ENCODE data around the gene CDKAL1. TPM values are rescaled to one million over a fixed set of nuclear protein-coding genes. Genes with fewer than 3 reads are reported as not detected.
A peak's percentile ranks its signal among the peaks of the same experiment; 100 is the strongest.

Gene CDKAL1
- total RNA-seq, 1 experiment from 2014 or later = 20.6 TPM

DNA sequence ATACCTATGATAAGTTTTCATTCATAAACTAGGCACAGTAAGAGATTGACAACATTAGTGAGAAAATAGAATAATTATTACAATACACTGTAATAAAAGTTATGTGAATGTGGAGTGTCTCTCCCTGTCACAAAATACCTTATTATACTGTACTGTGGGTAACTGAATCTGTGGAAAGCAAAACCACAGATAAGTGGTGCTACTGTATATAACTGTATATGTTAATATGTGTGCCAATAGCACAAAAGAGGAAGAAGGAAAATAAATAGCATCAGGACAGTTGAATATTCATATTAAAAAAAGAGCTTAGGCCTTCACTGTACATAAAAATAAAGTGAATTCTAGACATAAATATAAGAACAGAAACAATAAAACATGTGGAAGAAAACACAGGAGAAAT is 243.5 kb downstream of the CDKAL1 start:
- no peak overlapping the region for H3K4me3 Mint-ChIP-seq
- H3K27me3 Mint-ChIP-seq (ENCODE audit: low read depth) = no peaks in the 10 kb centered on the region
- no peaks in the 10 kb centered on the region for H3K9me3 Mint-ChIP-seq
- POLR2A ChIA-PET = no interaction called here
- peaks cover 5% of the 10 kb centered on the region; the same call in 1 of the 2 replicates for H3K36me3 Mint-ChIP-seq
- 0 out of 2 replicates have a peak, but pooled peaks cover 2% of the 10 kb centered on the region for H3K4me1 Mint-ChIP-seq
- CTCF ChIA-PET = no interaction called here
- no peak for ATAC-seq
- DNase-seq (ENCODE audit: low spot score) = no peak
- no peak overlapping the region for H3K27ac Mint-ChIP-seq
- TF ChIP-seq ELF4 (CRISPR knock-in tag; IDR thresholded peaks at IDR 0.05; ENCODE audit: low read depth) = no peak
- TF ChIP-seq CREB1 (CRISPR knock-in tag; IDR thresholded peaks at IDR 0.05) = no peak
- no peak for TF ChIP-seq SOX15 (CRISPR knock-in tag; IDR thresholded peaks at IDR 0.05)
- TF ChIP-seq, protein P1, sequence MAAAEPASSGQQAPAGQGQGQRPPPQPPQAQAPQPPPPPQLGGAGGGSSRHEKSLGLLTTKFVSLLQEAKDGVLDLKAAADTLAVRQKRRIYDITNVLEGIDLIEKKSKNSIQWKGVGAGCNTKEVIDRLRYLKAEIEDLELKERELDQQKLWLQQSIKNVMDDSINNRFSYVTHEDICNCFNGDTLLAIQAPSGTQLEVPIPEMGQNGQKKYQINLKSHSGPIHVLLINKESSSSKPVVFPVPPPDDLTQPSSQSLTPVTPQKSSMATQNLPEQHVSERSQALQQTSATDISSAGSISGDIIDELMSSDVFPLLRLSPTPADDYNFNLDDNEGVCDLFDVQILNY (CRISPR knock-in tag; IDR thresholded peaks at IDR 0.05) = no peak

DNA sequence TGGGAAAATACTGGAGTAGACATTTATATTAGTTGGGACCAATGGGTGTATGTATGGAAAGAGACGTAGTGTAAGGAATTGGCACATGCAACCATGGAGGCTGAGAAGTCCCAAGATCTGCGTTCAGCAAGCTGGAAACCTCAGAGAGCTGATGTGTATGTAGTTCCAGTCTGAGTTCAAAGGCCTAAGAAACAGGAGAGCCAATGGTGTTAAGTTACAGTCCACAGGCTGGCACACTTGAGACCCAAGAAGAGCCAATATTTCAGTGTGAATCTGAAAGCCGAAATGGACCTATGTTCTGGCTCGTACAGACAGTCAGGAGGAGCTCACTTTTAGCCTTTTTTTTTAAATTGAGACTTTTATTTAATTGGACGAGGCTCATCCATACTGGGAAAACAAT is 244.2 kb downstream of the CDKAL1 start:
- TF ChIP-seq, protein P2, sequence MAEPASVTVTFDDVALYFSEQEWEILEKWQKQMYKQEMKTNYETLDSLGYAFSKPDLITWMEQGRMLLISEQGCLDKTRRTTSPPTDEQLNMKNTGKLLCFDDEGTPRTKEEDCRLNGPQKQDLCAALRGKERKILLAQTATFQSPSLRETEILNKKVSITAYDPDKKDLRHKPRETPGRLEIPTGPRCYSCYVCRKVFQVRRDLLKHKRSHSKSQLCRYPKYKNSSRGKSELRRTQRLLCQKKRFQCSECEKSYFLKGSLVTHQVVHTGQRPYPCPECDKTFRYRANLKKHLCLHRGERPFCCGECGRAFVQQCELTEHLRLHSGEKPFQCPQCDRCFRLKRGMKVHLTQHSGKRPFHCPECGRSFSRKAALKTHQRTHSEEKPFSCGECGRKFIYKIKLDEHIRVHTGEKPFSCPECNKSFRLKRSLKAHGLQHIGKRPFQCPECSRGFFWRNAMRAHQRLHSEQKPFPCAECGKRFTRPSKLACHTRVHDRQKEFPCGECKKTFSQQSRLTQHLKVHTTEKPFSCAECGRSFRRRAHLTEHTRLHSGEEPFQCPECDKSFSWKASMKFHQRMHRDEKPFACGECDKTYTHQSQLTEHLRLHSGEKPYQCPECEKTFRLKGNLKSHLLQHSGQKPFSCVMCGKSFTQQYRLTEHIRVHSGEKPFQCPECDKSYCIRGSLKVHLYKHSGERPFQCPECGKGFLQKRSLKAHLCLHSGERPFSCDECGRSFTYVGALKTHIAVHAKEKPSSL (CRISPR knock-in tag; conservative IDR thresholded peaks at IDR 0.05) = no peak
- TF ChIP-seq, protein P1 (CRISPR knock-in tag; IDR thresholded peaks at IDR 0.05) = no peak
- TF ChIP-seq, protein P3, sequence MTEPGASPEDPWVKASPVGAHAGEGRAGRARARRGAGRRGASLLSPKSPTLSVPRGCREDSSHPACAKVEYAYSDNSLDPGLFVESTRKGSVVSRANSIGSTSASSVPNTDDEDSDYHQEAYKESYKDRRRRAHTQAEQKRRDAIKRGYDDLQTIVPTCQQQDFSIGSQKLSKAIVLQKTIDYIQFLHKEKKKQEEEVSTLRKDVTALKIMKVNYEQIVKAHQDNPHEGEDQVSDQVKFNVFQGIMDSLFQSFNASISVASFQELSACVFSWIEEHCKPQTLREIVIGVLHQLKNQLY (CRISPR knock-in tag; IDR thresholded peaks at IDR 0.05) = no peak
- no peak for TF ChIP-seq EMX1 (CRISPR knock-in tag; IDR thresholded peaks at IDR 0.05)
- TF ChIP-seq, protein P4, sequence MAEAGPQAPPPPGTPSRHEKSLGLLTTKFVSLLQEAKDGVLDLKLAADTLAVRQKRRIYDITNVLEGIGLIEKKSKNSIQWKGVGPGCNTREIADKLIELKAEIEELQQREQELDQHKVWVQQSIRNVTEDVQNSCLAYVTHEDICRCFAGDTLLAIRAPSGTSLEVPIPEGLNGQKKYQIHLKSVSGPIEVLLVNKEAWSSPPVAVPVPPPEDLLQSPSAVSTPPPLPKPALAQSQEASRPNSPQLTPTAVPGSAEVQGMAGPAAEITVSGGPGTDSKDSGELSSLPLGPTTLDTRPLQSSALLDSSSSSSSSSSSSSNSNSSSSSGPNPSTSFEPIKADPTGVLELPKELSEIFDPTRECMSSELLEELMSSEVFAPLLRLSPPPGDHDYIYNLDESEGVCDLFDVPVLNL (CRISPR knock-in tag; IDR thresholded peaks at IDR 0.05; ENCODE audit: borderline replicate concordance, low read depth) = no peak
- TF ChIP-seq PRRX2 (CRISPR knock-in tag; IDR thresholded peaks at IDR 0.05) = no peak
- no peak for ATAC-seq
- ChIA-PET CTCF (no interaction called here), POLR2A (no interaction called here)
- no peak overlapping the region for H3K4me3 Mint-ChIP-seq
- no peaks in the 10 kb centered on the region for H3K9me3 Mint-ChIP-seq
- H3K36me3 Mint-ChIP-seq = peaks cover 5% of the 10 kb centered on the region; the same call in 1 of the 2 replicates
- H3K27me3 Mint-ChIP-seq (ENCODE audit: low read depth) = no peaks in the 10 kb centered on the region
- 0 out of 2 replicates have a peak, but pooled peaks cover 2% of the 10 kb centered on the region for H3K4me1 Mint-ChIP-seq
- H3K27ac Mint-ChIP-seq = peak overlapping the region; percentile 3; the same call in 1 of the 2 replicates
- DNase-seq (ENCODE audit: low spot score) = no peak

DNA sequence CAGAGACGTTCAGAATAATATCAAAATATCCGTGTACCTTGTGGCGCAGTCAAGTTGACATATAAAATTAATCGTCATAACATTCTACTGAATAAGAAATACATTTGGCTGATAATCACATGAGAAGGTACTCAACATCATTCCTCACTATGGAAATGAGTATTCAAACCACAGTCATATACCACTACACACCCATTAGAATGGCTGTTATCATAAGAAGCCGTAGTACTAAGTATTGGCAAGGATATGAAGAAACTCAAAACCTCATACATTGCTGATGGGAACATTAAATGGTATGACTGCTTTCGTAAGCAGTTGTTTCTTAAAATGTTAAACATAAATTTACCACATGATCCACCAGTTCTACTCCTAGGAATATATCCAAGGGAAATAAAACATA is 244.7 kb downstream of the CDKAL1 start:
- no peaks in the 10 kb centered on the region for H3K9me3 Mint-ChIP-seq
- H3K27me3 Mint-ChIP-seq (ENCODE audit: low read depth) = no peaks in the 10 kb centered on the region
- H3K36me3 Mint-ChIP-seq = peaks cover 5% of the 10 kb centered on the region; the same call in 1 of the 2 replicates
- no peak overlapping the region for H3K27ac Mint-ChIP-seq
- no peak overlapping the region for H3K4me3 Mint-ChIP-seq
- ChIA-PET CTCF (no interaction called here), POLR2A (no interaction called here)
- DNase-seq (ENCODE audit: low spot score) = no peak
- H3K4me1 Mint-ChIP-seq = 0 out of 2 replicates have a peak, but pooled peaks cover 2% of the 10 kb centered on the region
- no peak for ATAC-seq
- TF ChIP-seq, protein P5, sequence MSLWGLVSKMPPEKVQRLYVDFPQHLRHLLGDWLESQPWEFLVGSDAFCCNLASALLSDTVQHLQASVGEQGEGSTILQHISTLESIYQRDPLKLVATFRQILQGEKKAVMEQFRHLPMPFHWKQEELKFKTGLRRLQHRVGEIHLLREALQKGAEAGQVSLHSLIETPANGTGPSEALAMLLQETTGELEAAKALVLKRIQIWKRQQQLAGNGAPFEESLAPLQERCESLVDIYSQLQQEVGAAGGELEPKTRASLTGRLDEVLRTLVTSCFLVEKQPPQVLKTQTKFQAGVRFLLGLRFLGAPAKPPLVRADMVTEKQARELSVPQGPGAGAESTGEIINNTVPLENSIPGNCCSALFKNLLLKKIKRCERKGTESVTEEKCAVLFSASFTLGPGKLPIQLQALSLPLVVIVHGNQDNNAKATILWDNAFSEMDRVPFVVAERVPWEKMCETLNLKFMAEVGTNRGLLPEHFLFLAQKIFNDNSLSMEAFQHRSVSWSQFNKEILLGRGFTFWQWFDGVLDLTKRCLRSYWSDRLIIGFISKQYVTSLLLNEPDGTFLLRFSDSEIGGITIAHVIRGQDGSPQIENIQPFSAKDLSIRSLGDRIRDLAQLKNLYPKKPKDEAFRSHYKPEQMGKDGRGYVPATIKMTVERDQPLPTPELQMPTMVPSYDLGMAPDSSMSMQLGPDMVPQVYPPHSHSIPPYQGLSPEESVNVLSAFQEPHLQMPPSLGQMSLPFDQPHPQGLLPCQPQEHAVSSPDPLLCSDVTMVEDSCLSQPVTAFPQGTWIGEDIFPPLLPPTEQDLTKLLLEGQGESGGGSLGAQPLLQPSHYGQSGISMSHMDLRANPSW (CRISPR knock-in tag; conservative IDR thresholded peaks at IDR 0.05; ENCODE audit: low read depth) = no peak
- TF ChIP-seq NFYB (CRISPR knock-in tag; conservative IDR thresholded peaks at IDR 0.05; ENCODE audit: low read depth) (no peak), EMX1 (CRISPR knock-in tag; IDR thresholded peaks at IDR 0.05) (no peak), ZNF317 (CRISPR knock-in tag; IDR thresholded peaks at IDR 0.05; ENCODE audit: borderline replicate concordance, low read depth) (no peak), ESRRA (CRISPR knock-in tag; IDR thresholded peaks at IDR 0.05; ENCODE audit: borderline replicate concordance) (no peak), TEAD1 (CRISPR knock-in tag; IDR thresholded peaks at IDR 0.05) (no peak), PRRX2 (CRISPR knock-in tag; IDR thresholded peaks at IDR 0.05) (no peak), ZNF138 (CRISPR knock-in tag; conservative IDR thresholded peaks at IDR 0.05) (no peak)
- TF ChIP-seq, protein P1 (CRISPR knock-in tag; IDR thresholded peaks at IDR 0.05) = no peak
- TF ChIP-seq, protein P6, sequence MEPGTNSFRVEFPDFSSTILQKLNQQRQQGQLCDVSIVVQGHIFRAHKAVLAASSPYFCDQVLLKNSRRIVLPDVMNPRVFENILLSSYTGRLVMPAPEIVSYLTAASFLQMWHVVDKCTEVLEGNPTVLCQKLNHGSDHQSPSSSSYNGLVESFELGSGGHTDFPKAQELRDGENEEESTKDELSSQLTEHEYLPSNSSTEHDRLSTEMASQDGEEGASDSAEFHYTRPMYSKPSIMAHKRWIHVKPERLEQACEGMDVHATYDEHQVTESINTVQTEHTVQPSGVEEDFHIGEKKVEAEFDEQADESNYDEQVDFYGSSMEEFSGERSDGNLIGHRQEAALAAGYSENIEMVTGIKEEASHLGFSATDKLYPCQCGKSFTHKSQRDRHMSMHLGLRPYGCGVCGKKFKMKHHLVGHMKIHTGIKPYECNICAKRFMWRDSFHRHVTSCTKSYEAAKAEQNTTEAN (CRISPR knock-in tag; IDR thresholded peaks at IDR 0.05) = no peak
- TF ChIP-seq, protein P7, sequence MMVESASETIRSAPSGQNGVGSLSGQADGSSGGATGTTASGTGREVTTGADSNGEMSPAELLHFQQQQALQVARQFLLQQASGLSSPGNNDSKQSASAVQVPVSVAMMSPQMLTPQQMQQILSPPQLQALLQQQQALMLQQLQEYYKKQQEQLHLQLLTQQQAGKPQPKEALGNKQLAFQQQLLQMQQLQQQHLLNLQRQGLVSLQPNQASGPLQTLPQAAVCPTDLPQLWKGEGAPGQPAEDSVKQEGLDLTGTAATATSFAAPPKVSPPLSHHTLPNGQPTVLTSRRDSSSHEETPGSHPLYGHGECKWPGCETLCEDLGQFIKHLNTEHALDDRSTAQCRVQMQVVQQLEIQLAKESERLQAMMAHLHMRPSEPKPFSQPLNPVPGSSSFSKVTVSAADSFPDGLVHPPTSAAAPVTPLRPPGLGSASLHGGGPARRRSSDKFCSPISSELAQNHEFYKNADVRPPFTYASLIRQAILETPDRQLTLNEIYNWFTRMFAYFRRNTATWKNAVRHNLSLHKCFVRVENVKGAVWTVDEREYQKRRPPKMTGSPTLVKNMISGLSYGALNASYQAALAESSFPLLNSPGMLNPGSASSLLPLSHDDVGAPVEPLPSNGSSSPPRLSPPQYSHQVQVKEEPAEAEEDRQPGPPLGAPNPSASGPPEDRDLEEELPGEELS (CRISPR knock-in tag; IDR thresholded peaks at IDR 0.05) = no peak
